ENCODE results near the gene RFC3.

The RFC3 gene

DNA sequence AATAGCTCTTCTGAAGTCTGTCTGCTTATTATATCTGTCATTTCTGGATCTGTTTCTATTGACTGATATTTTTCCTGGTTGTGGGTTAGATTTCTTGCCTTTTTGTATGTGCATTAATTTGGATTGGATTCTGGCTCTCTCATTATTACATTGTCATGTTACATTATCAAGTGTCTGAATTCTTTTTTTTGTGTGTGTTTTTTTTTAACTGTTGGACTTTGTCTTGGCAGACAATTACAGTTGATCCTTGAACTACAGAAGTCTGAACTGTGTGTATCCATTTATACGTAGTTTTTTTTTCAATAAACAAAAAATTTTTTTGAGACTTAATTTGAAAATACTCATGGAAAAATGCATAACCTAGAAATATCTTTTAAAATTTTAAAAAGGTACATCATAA, 22.5 kb downstream of the RFC3 start:
- Histone ChIP-seq H3K4me1 (ENCODE audit: insufficient read depth, poor library complexity, severe bottlenecking) (peaks cover 5% of the 10 kb centered on the region), H3K27me3 (ENCODE audit: insufficient read depth, poor library complexity, severe bottlenecking) (no peaks in the 10 kb centered on the region), H3K36me3 (ENCODE audit: low read depth) (peaks cover 72% of the 10 kb centered on the region), H3K4me3 (ENCODE audit: severe bottlenecking) (no peak overlapping the region), H3K27ac (ENCODE audit: poor library complexity, severe bottlenecking) (no peak overlapping the region), H3K9me3 (ENCODE audit: severe bottlenecking) (no peaks in the 10 kb centered on the region)
- no peak for TF ChIP-seq CTCF (IDR thresholded peaks at IDR 0.05; ENCODE audit: poor library complexity, severe bottlenecking)
- no peak for DNase-seq (ENCODE audit: low spot score)
- ATAC-seq (ENCODE audit: low read depth), result no peak

DNA sequence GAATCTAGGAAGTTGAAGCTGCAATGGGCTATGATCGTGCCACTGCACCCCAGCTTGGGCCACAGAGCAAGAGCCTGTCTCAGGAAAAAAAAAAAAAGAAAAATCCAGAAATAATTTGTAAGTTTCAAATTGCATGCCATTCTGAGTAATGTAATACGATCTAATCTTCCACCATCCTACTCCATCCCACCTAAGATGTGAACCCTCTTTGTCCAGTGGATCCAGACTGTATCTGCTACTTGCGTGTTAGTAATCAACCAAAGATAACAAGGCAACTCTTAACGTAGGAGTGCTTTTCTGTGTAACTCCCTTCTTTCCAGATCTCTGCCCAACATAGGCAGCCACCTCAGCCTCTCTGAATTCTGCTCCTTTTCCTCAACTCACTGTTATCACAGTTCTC, 24.3 kb downstream of the RFC3 start:
- Histone ChIP-seq H3K27me3 (ENCODE audit: insufficient read depth, poor library complexity, severe bottlenecking) (no peaks in the 10 kb centered on the region), H3K9me3 (ENCODE audit: severe bottlenecking) (no peaks in the 10 kb centered on the region), H3K36me3 (ENCODE audit: low read depth) (peaks cover 66% of the 10 kb centered on the region), H3K4me3 (ENCODE audit: severe bottlenecking) (no peak overlapping the region), H3K4me1 (ENCODE audit: insufficient read depth, poor library complexity, severe bottlenecking) (peaks cover 9% of the 10 kb centered on the region), H3K27ac (ENCODE audit: poor library complexity, severe bottlenecking) (no peak overlapping the region)
- no peak for DNase-seq (ENCODE audit: low spot score)
- no peak for ATAC-seq (ENCODE audit: low read depth)
- no peak for TF ChIP-seq CTCF (IDR thresholded peaks at IDR 0.05; ENCODE audit: poor library complexity, severe bottlenecking)

DNA sequence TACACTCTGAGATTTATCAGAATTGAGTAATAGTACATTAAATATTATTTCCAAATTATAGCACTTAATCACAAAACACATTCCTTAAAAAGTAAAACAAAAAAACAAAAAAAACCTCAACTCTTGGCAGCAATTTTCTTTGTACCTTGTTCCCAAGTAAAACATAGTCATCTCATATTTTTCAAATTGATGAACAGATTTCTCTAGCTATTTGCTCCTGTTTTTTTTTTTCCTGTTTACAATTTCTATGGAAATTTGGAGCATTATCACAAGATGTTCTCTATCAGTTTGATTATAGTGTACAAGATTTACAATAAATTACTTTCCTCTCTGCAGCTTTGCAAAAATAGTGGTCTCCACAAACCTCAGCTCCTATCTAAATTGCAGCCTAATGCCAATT, 25.0 kb downstream of the RFC3 start:
- Histone ChIP-seq H3K36me3 (ENCODE audit: low read depth) (peaks cover 61% of the 10 kb centered on the region), H3K4me1 (ENCODE audit: insufficient read depth, poor library complexity, severe bottlenecking) (peaks cover 9% of the 10 kb centered on the region), H3K27ac (ENCODE audit: poor library complexity, severe bottlenecking) (no peak overlapping the region), H3K9me3 (ENCODE audit: severe bottlenecking) (no peaks in the 10 kb centered on the region), H3K4me3 (ENCODE audit: severe bottlenecking) (no peak overlapping the region), H3K27me3 (ENCODE audit: insufficient read depth, poor library complexity, severe bottlenecking) (no peaks in the 10 kb centered on the region)
- DNase-seq (ENCODE audit: low spot score) (no peak), ATAC-seq (ENCODE audit: low read depth) (no peak)
- TF ChIP-seq CTCF (IDR thresholded peaks at IDR 0.05; ENCODE audit: poor library complexity, severe bottlenecking), result no peak

- peaks cover 63% of the 10 kb centered on the region for H3K36me3 ChIP-seq (ENCODE audit: low read depth)
These were observed 27.8 kb downstream of the RFC3 start for GRCh38 chr13:33845572-33846302.

More at GRCh38 chr13:33845572-33846302, 27.8 kb downstream of the RFC3 start:
- peaks cover 9% of the 10 kb centered on the region for H3K4me1 ChIP-seq (ENCODE audit: insufficient read depth, poor library complexity, severe bottlenecking)
- H3K27ac ChIP-seq (ENCODE audit: poor library complexity, severe bottlenecking), result no peak overlapping the region
- DNase-seq (ENCODE audit: low spot score), result no peak
- no peaks in the 10 kb centered on the region for H3K9me3 ChIP-seq (ENCODE audit: severe bottlenecking)
- no peaks in the 10 kb centered on the region for H3K27me3 ChIP-seq (ENCODE audit: insufficient read depth, poor library complexity, severe bottlenecking)
- no peak overlapping the region for H3K4me3 ChIP-seq (ENCODE audit: severe bottlenecking)
- ATAC-seq (ENCODE audit: low read depth), result peak; percentile 41; the same call in 2 of the 3 replicates
- no peak for TF ChIP-seq CTCF (IDR thresholded peaks at IDR 0.05; ENCODE audit: poor library complexity, severe bottlenecking)
